ENCODE results near the gene LMBRD1.

LMBRD1 gene

DNA sequence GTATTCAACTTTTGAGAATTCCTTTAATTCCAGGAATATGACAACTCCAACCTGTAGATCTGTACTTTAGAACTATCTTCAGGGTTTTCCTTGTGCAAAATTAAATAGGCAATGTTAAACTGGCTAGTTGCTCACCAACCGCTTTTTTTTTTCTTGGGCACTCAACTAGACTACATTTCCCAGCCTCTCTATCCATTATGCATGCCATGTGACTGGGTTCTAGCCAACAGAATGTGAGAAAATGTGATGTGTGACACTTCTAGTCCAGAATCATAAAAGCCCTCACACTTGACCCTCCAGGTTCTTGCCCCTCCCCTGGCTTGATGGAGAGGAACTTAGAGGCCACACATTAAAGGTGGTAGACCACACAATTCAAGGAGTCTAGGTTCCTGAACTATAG, 166.0 kb downstream of the LMBRD1 start:
- DNase-seq (ENCODE audit: low spot score), result no peak

DNA sequence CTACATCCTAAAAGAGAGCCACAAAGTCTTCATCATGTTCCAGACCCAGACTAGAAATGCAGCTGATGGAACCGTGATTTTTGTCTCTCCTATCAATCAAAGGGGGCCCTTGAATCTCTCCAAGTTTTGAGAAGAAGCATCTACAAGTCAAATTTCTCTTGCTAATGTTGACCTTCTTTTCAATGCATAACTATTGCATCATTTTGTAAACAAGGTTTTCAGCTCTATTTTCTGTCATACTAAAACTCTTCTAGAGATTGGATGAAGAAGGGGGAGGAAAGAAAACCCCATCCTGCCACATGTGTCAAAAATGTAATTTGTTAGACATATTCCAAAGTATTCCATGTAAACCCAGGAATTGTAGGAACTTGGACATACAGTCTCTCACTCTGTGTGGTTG, 169.2 kb downstream of the LMBRD1 start:
- DNase-seq (ENCODE audit: low spot score), result no peak

DNA sequence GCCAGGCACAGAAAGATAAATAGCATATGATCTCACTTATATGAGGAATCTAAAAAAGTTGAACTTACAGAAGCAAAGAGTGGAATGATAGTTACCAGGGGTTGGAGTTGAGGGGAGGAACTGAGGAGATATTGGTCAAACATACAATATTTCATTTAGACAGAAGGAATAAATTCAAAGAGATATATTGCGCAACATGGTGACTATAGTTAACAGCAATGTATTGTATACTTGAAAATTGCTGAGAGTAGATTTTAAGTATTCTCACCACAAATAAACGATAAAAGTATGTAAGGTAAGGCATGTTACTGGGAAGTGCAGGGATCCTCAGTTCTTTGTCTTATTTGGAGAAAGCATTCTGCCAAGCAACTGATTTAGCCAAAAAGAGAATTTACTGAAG, 171.9 kb downstream of the LMBRD1 start:
- no peak for DNase-seq (ENCODE audit: low spot score)

Data from pons (tissue), 1 donor.